Measurements from ENCODE around the gene BRD4. TPM values are rescaled to one million over a fixed set of nuclear protein-coding genes. Genes with fewer than 3 reads are reported as not detected.

Gene BRD4
- polyA plus RNA-seq, 1 donor (not counting 4 experiments of a cell fraction or from before 2014, with no cell fraction given), result 5.5 TPM

DNA sequence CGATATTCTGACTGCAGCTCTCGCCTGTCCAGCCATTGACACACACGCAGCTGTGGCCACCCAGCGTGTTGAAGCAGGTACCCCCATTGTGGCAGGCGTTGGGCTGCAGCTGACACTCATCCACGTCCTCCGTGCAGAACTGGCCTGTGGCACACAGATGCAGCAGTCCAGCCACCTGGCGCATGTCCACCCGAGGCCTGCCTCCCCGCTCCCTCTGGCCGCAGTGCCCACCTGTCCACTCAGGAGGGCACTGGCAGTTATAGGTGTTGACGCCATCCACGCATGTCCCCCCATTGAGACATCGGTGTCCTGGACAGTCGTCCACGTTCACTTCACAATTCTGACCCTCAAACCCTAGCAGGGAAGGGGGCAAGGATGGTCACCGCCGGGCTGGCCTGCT, 140.8 kb downstream of the BRD4 start:
- no peak overlapping the region for H3K4me3 ChIP-seq (ENCODE audit: control insufficient read depth in 2 of 3, extremely low read depth in 1 of 3, insufficient read depth in 2 of 3, low read depth in 1 of 3, low read length in 3 of 3)
- TF ChIP-seq, protein P1, sequence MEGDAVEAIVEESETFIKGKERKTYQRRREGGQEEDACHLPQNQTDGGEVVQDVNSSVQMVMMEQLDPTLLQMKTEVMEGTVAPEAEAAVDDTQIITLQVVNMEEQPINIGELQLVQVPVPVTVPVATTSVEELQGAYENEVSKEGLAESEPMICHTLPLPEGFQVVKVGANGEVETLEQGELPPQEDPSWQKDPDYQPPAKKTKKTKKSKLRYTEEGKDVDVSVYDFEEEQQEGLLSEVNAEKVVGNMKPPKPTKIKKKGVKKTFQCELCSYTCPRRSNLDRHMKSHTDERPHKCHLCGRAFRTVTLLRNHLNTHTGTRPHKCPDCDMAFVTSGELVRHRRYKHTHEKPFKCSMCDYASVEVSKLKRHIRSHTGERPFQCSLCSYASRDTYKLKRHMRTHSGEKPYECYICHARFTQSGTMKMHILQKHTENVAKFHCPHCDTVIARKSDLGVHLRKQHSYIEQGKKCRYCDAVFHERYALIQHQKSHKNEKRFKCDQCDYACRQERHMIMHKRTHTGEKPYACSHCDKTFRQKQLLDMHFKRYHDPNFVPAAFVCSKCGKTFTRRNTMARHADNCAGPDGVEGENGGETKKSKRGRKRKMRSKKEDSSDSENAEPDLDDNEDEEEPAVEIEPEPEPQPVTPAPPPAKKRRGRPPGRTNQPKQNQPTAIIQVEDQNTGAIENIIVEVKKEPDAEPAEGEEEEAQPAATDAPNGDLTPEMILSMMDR (optimal IDR thresholded peaks at IDR 0.05 in 1 of 3, IDR thresholded peaks at IDR 0.05 in 1 of 3, conservative IDR thresholded peaks at IDR 0.05 in 1 of 3; ENCODE audit: extremely low read depth in 1 of 3, insufficient read depth in 2 of 3, low read length in 3 of 3), result no peak
- no peak for TF ChIP-seq EZH2 (IDR thresholded peaks at IDR 0.05; ENCODE audit: low read length)
- H3K4me2 ChIP-seq (ENCODE audit: control insufficient read depth, extremely low read depth, insufficient read depth, low read depth, low read length), result no peak overlapping the region
- dilution Hi-C loops (cut with MboI; ENCODE audit: extremely low pct_ligation_motif_present, low sequenced_read_pairs), result no loop called here
- H3K9ac ChIP-seq (ENCODE audit: control insufficient read depth, extremely low read depth, insufficient read depth, low read length), result no peak overlapping the region
- no peak overlapping the region for H2AFZ ChIP-seq (ENCODE audit: control insufficient read depth, low read length)
- no peak overlapping the region for H3K27ac ChIP-seq (ENCODE audit: control insufficient read depth, insufficient read depth, low read length)
- no peaks in the 10 kb centered on the region for H3K9me3 ChIP-seq (ENCODE audit: control insufficient read depth, low read depth, low read length)
- peaks cover 0 to 6% of the 10 kb centered on the region in 2 experiments for H3K36me3 ChIP-seq (ENCODE audit: control insufficient read depth in 2 of 2, extremely low read depth in 1 of 2, insufficient read depth in 2 of 2, low read length in 2 of 2)
- DNase-seq (ENCODE audit: low read depth, low spot score) (no peak), FAIRE-seq (no peak)
- H3K4me1 ChIP-seq (ENCODE audit: control insufficient read depth, extremely low read depth, insufficient read depth, low read length), result peaks cover 6% of the 10 kb centered on the region
- no peaks in the 10 kb centered on the region for H3K9me1 ChIP-seq (ENCODE audit: control insufficient read depth, extremely low read depth, insufficient read depth, low read length)
- H3K79me2 ChIP-seq (ENCODE audit: control insufficient read depth, insufficient read depth, low read length), result no peaks in the 10 kb centered on the region
- no peaks in the 10 kb centered on the region for H3K27me3 ChIP-seq (ENCODE audit: control insufficient read depth, extremely low read depth, insufficient read depth, low read length)
- H4K20me1 ChIP-seq (ENCODE audit: control insufficient read depth, extremely low read depth, insufficient read depth, low read length), result no peaks in the 10 kb centered on the region

DNA sequence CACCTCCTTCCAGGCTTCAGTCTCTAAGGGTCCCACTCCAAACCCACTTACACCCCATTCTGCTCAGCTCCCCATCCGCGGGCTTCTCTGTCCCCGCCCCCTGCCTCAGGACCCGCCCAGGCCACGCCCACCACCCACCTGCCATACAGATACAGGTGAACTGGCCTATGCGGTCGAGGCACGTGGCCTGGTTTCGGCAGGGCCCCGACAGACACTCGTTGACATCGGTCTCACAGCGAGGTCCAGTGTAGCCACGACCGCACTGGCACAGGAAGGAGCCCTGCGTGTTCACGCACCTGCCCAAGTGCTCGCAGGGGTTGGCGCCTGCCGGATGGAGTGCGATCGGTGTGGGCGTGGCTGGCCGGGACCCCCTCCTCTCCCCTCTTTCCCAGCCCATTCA, 143.5 kb downstream of the BRD4 start:
- Histone ChIP-seq H3K9me3 (ENCODE audit: control insufficient read depth, low read depth, low read length) (no peaks in the 10 kb centered on the region), H3K79me2 (ENCODE audit: control insufficient read depth, insufficient read depth, low read length) (no peaks in the 10 kb centered on the region), H2AFZ (ENCODE audit: control insufficient read depth, low read length) (no peak overlapping the region), H3K4me2 (ENCODE audit: control insufficient read depth, extremely low read depth, insufficient read depth, low read depth, low read length) (no peak overlapping the region), H3K4me3 (ENCODE audit: control insufficient read depth in 2 of 3, extremely low read depth in 1 of 3, insufficient read depth in 2 of 3, low read depth in 1 of 3, low read length in 3 of 3) (no peak overlapping the region), H3K27ac (ENCODE audit: control insufficient read depth, insufficient read depth, low read length) (no peak overlapping the region), H3K36me3 (ENCODE audit: control insufficient read depth in 2 of 2, extremely low read depth in 1 of 2, insufficient read depth in 2 of 2, low read length in 2 of 2) (peaks cover 0 to 6% of the 10 kb centered on the region in 2 experiments), H4K20me1 (ENCODE audit: control insufficient read depth, extremely low read depth, insufficient read depth, low read length) (no peaks in the 10 kb centered on the region), H3K4me1 (ENCODE audit: control insufficient read depth, extremely low read depth, insufficient read depth, low read length) (no peaks in the 10 kb centered on the region), H3K9ac (ENCODE audit: control insufficient read depth, extremely low read depth, insufficient read depth, low read length) (no peak overlapping the region), H3K27me3 (ENCODE audit: control insufficient read depth, extremely low read depth, insufficient read depth, low read length) (no peaks in the 10 kb centered on the region), H3K9me1 (ENCODE audit: control insufficient read depth, extremely low read depth, insufficient read depth, low read length) (no peaks in the 10 kb centered on the region)
- dilution Hi-C loops (cut with MboI; ENCODE audit: extremely low pct_ligation_motif_present, low sequenced_read_pairs), result no loop called here
- no peak for DNase-seq (ENCODE audit: low read depth, low spot score)
- FAIRE-seq, result no peak
- no peak for TF ChIP-seq EZH2 (IDR thresholded peaks at IDR 0.05; ENCODE audit: low read length)
- TF ChIP-seq, protein P1 (optimal IDR thresholded peaks at IDR 0.05 in 1 of 3, IDR thresholded peaks at IDR 0.05 in 1 of 3, conservative IDR thresholded peaks at IDR 0.05 in 1 of 3; ENCODE audit: extremely low read depth in 1 of 3, insufficient read depth in 2 of 3, low read length in 3 of 3), result no peak
